Measurements from ENCODE around the gene WSCD2.

GRCh38 chr12:108148521-108149074 is 19.5 kb downstream of the WSCD2 start:
- no peak for TF ChIP-seq EZH2phosphoT487 (IDR thresholded peaks at IDR 0.05; ENCODE audit: insufficient read depth, low read depth)
- no peak for TF ChIP-seq EZH2 (IDR thresholded peaks at IDR 0.05; ENCODE audit: insufficient read depth, poor library complexity, severe bottlenecking)
